Pancreas (tissue), 10 donors: ENCODE results near the gene ZNF853. TPM values are rescaled to one million over a fixed set of nuclear protein-coding genes. Genes with fewer than 3 reads are reported as not detected.

Experiments used
- ATAC-seq, 4 donors: fragments of 200-7000 bp; cut with Tn5 transposase; one replicate each; pipeline versions ENCODE4 v1.8.0 to v1.9.1; 2020; ENCODE audit warnings: mild to moderate bottlenecking in 4 of 4, moderate library complexity in 4 of 4
- DNase-seq, 6 donors: peaks; one replicate each; pipeline ENCODE4 v3.0.0-alpha.2; 2020
- FAIRE-seq: peaks from 2 replicates; lab custom pipeline; 2012; peaks lifted over from hg19 to GRCh38; lab: Jason Lieb, UNC
- H3K27ac ChIP-seq, 4 donors: fragments of 200-600 bp; sonication (generic); 1 replicate in 3 of 4; 2 replicates in 1 of 4; pipeline versions ENCODE4 v1.5.0 to v1.8.0; 2020
- H3K27me3 ChIP-seq, 4 donors: fragments of 200-600 bp; one replicate each; pipeline ENCODE4 v1.8.0; 2021
- H3K36me3 ChIP-seq, 3 donors: fragments of 200-600 bp; sonication (generic) in 1 of 3; one replicate each; pipeline versions ENCODE4 v1.5.0 to v1.8.0; 2020 to 2021
- H3K4me1 ChIP-seq, 3 donors: fragments of 200-600 bp; one replicate each; pipeline ENCODE4 v1.8.0; 2021
- H3K4me3 ChIP-seq, 4 donors: fragments of 200-600 bp; sonication (generic) in 2 of 4; one replicate each; pipeline versions ENCODE4 v1.5.0 to v1.8.0; 2020 to 2021
- H3K9me3 ChIP-seq, 4 donors: fragments of 200-600 bp; one replicate each; pipeline ENCODE4 v1.8.0; 2021
- CTCF ChIP-seq, 4 donors: fragments of 200-600 bp; sonication (generic) in 3 of 4; IDR thresholded peaks; one replicate each; pipeline versions ENCODE4 v1.5.0 to v1.8.0; 2021; ENCODE audit warnings: antibody characterized with exemption in 4 of 4
- whole genome bisulfite sequencing, 2 donors: extraction: QIAGEN DNeasy Blood & Tissue Kit; methylation state at CpG; one replicate each; pipeline ENCODE4 v1.1.7; 2013; 5-methylcytosine and 5-hydroxymethylcytosine counted together
- intact Hi-C, 3 donors: fragments of 100-400 bp; cut with DNase I; formaldehyde crosslinking; loops; one replicate each; pipeline versions ENCODE4 v1.11.1 to v1.14.2; 2022
- polyA plus RNA-seq, 2 donors: library from polyadenylated mRNA; stranded (reverse); fragments of 200-250 nt; gene quantifications; one replicate each; pipeline ENCODE4 v1.2.3, GENCODE V29; 2013
- total RNA-seq, 6 donors: library from RNA; stranded (reverse); fragmentation: NEBNext Ultra II Directional in 4 of 6; extraction: Animal tissue kit (Norgen Biotek cat#: 25700) in 4 of 6; gene quantifications; one replicate each; pipeline versions ENCODE4 v1.2.1 to v1.2.4, GENCODE V29; 2021 to 2023
- donor health status: healthy with polysubstance abuse.
- donor health status: DM: no; HTN: no; CAD: no; lungs with moderate emphysema.
- donor health status: DM: no; HTN: no; CAD: no.
- donor health status: control.
- donor health status: control.
- donor health status: Bipolar disorder and iron deficiency.
- donor health status: DM: yes; HTN: yes; CAD: no.
- donor health status: DM: no; HTN: no; CAD: no.
- donor health status: DM: no; HTN: no; CAD: no.
- donor health status: DM: yes; HTN: yes; CAD: no.

Gene ZNF853
- total and polyA plus RNA-seq, 8 donors: 1.6 to 7.8 (median 5.1) TPM

- H3K4me1 ChIP-seq: no peaks in the 10 kb centered on the region
- ATAC-seq (no peak), FAIRE-seq (no peak), DNase-seq (peak in 1 of 6 donors; percentile 62)
- H3K9me3 ChIP-seq: no peaks in the 10 kb centered on the region
- intact Hi-C loops: no loop called here
- WGBS, 2 donors: 92 to 94% methylated on average over 35 to 36 of the region's 36 CpGs
- no peaks in the 10 kb centered on the region for H3K36me3 ChIP-seq
- no peak overlapping the region for H3K27ac ChIP-seq
- TF ChIP-seq CTCF (IDR thresholded peaks at IDR 0.05): no peak
- H3K4me3 ChIP-seq: no peak overlapping the region
- no peaks in the 10 kb centered on the region for H3K27me3 ChIP-seq
Measured at GRCh38 chr7:6606866-6607583, 8.4 kb upstream of the ZNF853 start.

GRCh38 chr7:6607651-6608051, 7.8 kb upstream of the ZNF853 start:
- no peak for FAIRE-seq
- Histone ChIP-seq H3K4me3 (no peak overlapping the region), H3K9me3 (no peaks in the 10 kb centered on the region), H3K27me3 (no peaks in the 10 kb centered on the region), H3K4me1 (no peaks in the 10 kb centered on the region), H3K27ac (no peak overlapping the region), H3K36me3 (no peaks in the 10 kb centered on the region)
- ATAC-seq: peak in 1 of 4 donors; percentile 14
- WGBS, 2 donors: 93 to 94% methylated on average over 38 of the region's 38 CpGs
- DNase-seq: peak in 1 of 6 donors; percentile 76
- TF ChIP-seq CTCF (IDR thresholded peaks at IDR 0.05): no peak
- intact Hi-C loops: no loop called here

- Histone ChIP-seq H3K36me3 (no peaks in the 10 kb centered on the region), H3K27ac (no peak overlapping the region), H3K27me3 (no peaks in the 10 kb centered on the region), H3K4me3 (no peak overlapping the region), H3K4me1 (no peaks in the 10 kb centered on the region), H3K9me3 (no peaks in the 10 kb centered on the region)
- no peak for TF ChIP-seq CTCF (IDR thresholded peaks at IDR 0.05)
- intact Hi-C loops: no loop called here
- DNase-seq (no peak), ATAC-seq (no peak), FAIRE-seq (no peak)
- 91 to 93% methylated on average over 27 of the region's 27 CpGs for WGBS, 2 donors
Measured at GRCh38 chr7:6608081-6608480, 7.3 kb upstream of the ZNF853 start.

GRCh38 chr7:6608794-6609193, 6.6 kb upstream of the ZNF853 start:
- FAIRE-seq (no peak), ATAC-seq (no peak), DNase-seq (no peak)
- H3K4me1 ChIP-seq: no peaks in the 10 kb centered on the region
- H3K27me3 ChIP-seq: no peaks in the 10 kb centered on the region
- intact Hi-C loops: no loop called here
- H3K9me3 ChIP-seq: no peaks in the 10 kb centered on the region
- H3K4me3 ChIP-seq: no peak overlapping the region
- WGBS, 2 donors: 93 to 94% methylated on average over 12 of the region's 12 CpGs
- H3K27ac ChIP-seq: no peak overlapping the region
- H3K36me3 ChIP-seq: no peaks in the 10 kb centered on the region
- no peak for TF ChIP-seq CTCF (IDR thresholded peaks at IDR 0.05)

GRCh38 chr7:6612819-6613218, 2.6 kb upstream of the ZNF853 start:
- WGBS, 2 donors: 50 to 67% methylated on average over 6 to 7 of the region's 7 CpGs

More at GRCh38 chr7:6612819-6613218, 2.6 kb upstream of the ZNF853 start:
- ATAC-seq: no peak
- Histone ChIP-seq H3K36me3 (no peaks in the 10 kb centered on the region), H3K27ac (no peak overlapping the region), H3K27me3 (no peaks in the 10 kb centered on the region), H3K4me1 (no peaks in the 10 kb centered on the region), H3K4me3 (no peak overlapping the region), H3K9me3 (no peaks in the 10 kb centered on the region)
- FAIRE-seq: no peak
- no peak for TF ChIP-seq CTCF (IDR thresholded peaks at IDR 0.05)
- DNase-seq: no peak
- intact Hi-C loops: no loop called here
